SU-DHL-6 (cell line): ENCODE results near the gene RBFA.
"Not testable (repeated sequence)": the region's sequence is repeated elsewhere in the genome, so short reads cannot be mapped to it uniquely, and the experiment has no call there.

Source experiments
- H2AFZ ChIP-seq: fragments of 200-600 bp; sonication (generic); 2 replicates; pipeline ENCODE4 v1.6.1; 2014; ENCODE audit warnings: low read depth, mild to moderate bottlenecking, moderate library complexity, mixed read lengths, antibody characterized with exemption, low read length; ENCODE audit not compliant: severe bottlenecking
- H3F3A ChIP-seq: fragments of 200-600 bp; shearing (Covaris generic); 2 replicates; pipeline ENCODE4 v1.6.0; 2016; ENCODE audit warnings: antibody characterized with exemption, mild to moderate bottlenecking; ENCODE audit not compliant: insufficient read depth
- H3K27ac ChIP-seq: fragments of 200-600 bp; sonication (generic); 2 replicates; pipeline ENCODE4 v1.5.1; 2016; ENCODE audit warnings: low read depth, mild to moderate bottlenecking, low read length, moderate library complexity, mixed read lengths
- H3K27me3 ChIP-seq: fragments of 200-600 bp; sonication (generic), shearing (Covaris generic); 2 replicates; pipeline ENCODE4 v1.6.0; 2014; ENCODE audit warnings: mild to moderate bottlenecking, low read length
- H3K36me3 ChIP-seq: fragments of 200-600 bp; sonication (generic); 2 replicates; pipeline ENCODE4 v1.6.1; 2014; ENCODE audit warnings: mild to moderate bottlenecking, low read length, mixed read lengths
- H3K4me2 ChIP-seq: fragments of 300-600, 200-600 bp; shearing (Covaris generic), sonication (generic); 2 replicates; pipeline ENCODE4 v1.6.0; 2014; ENCODE audit warnings: low read length, low read depth, mild to moderate bottlenecking; ENCODE audit not compliant: poor library complexity, severe bottlenecking
- H3K4me3 ChIP-seq: fragments of 200-600 bp; sonication (generic); 2 replicates; pipeline ENCODE4 v1.5.1; 2014; ENCODE audit warnings: antibody characterized with exemption, low read length, mild to moderate bottlenecking, mixed read lengths; ENCODE audit not compliant: insufficient read depth, poor library complexity, severe bottlenecking
- H3K79me2 ChIP-seq: fragments of 200-600 bp; sonication (generic); 2 replicates; pipeline ENCODE4 v1.6.1; 2014; ENCODE audit warnings: mild to moderate bottlenecking, low read length, moderate library complexity; ENCODE audit not compliant: insufficient read depth
- H3K9ac ChIP-seq: fragments of 200-600 bp; sonication (generic); 2 replicates; pipeline ENCODE4 v1.7.0; 2014; ENCODE audit warnings: mild to moderate bottlenecking, low read length
- H3K9me2 ChIP-seq: fragments of 200-600 bp; sonication (generic); replicated peaks from 2 replicates; pipeline ENCODE4 v1.6.1; 2014; ENCODE audit warnings: low read length; ENCODE audit not compliant: insufficient read depth
- H3K9me3 ChIP-seq: fragments of 200-600 bp; sonication (generic); 2 replicates; pipeline ENCODE4 v1.6.1; 2014; ENCODE audit warnings: low read length, mixed read lengths; ENCODE audit not compliant: insufficient read depth
- H4K20me1 ChIP-seq: fragments of 200-600 bp; sonication (generic); 2 replicates; pipeline ENCODE4 v1.6.1; 2014; ENCODE audit warnings: low read depth, mild to moderate bottlenecking, antibody characterized with exemption, low read length, moderate library complexity, mixed read lengths
- CTCF ChIP-seq: fragments of 200-600 bp; sonication (generic); IDR thresholded peaks from one replicate; pipeline ENCODE4 v1.5.1; 2017; ENCODE audit warnings: antibody characterized with exemption, mild to moderate bottlenecking, low read length, moderate library complexity; ENCODE audit not compliant: insufficient read depth, poor library complexity, severe bottlenecking
- EZH2phosphoT487 ChIP-seq: fragments of 200-600 bp; sonication (generic), shearing (Covaris generic); conservative IDR thresholded peaks from 2 replicates; pipeline ENCODE4 v1.6.1; 2018; ENCODE audit warnings: mild to moderate bottlenecking, antibody characterized with exemption, low read length, moderate library complexity, mixed read lengths

RBFA gene

GRCh38 chr18:80009661-80010550 lies 24.3 kb upstream of the RBFA start:
- no peaks in the 10 kb centered on the region for H4K20me1 ChIP-seq
- no peak overlapping the region for H2AFZ ChIP-seq
- H3K4me2 ChIP-seq = no peak overlapping the region
- H3K27ac ChIP-seq = no peak overlapping the region
- no peak for TF ChIP-seq EZH2phosphoT487
- no peak for TF ChIP-seq CTCF
- H3K9me3 ChIP-seq = no peaks in the 10 kb centered on the region
- no peaks in the 10 kb centered on the region for H3K79me2 ChIP-seq
- H3K4me3 ChIP-seq = no peak overlapping the region
- H3K36me3 ChIP-seq = no peaks in the 10 kb centered on the region
- H3K9me2 ChIP-seq = no peaks in the 10 kb centered on the region
- no peaks in the 10 kb centered on the region for H3F3A ChIP-seq
- H3K27me3 ChIP-seq = no peaks in the 10 kb centered on the region
- H3K9ac ChIP-seq = no peak overlapping the region

- Histone ChIP-seq H3K4me3 (no peak overlapping the region), H3K27ac (no peak overlapping the region), H3F3A (no peaks in the 10 kb centered on the region), H4K20me1 (no peaks in the 10 kb centered on the region), H3K36me3 (no peaks in the 10 kb centered on the region), H2AFZ (no peak overlapping the region), H3K27me3 (no peaks in the 10 kb centered on the region), H3K79me2 (no peaks in the 10 kb centered on the region), H3K4me2 (no peak overlapping the region), H3K9ac (no peak overlapping the region), H3K9me3 (no peaks in the 10 kb centered on the region), H3K9me2 (no peaks in the 10 kb centered on the region)
- TF ChIP-seq EZH2phosphoT487 (no peak), CTCF (no peak)
These were observed 23.7 kb upstream of the RBFA start for GRCh38 chr18:80010551-80010906.

GRCh38 chr18:80011496-80012137 lies 22.6 kb upstream of the RBFA start:
- H4K20me1 ChIP-seq, H3K9me2 ChIP-seq, H3K4me2 ChIP-seq, H3K9me3 ChIP-seq, H3K79me2 ChIP-seq, H3K9ac ChIP-seq, H3K27me3 ChIP-seq, H2AFZ ChIP-seq, H3K36me3 ChIP-seq, H3F3A ChIP-seq, H3K27ac ChIP-seq, H3K4me3 ChIP-seq: not testable (repeated sequence)

GRCh38 chr18:80012714-80013113 lies 21.5 kb upstream of the RBFA start:
- Histone ChIP-seq H2AFZ (no peak overlapping the region), H3K36me3 (no peaks in the 10 kb centered on the region), H3K27ac (no peak overlapping the region), H3F3A (no peaks in the 10 kb centered on the region), H3K9me3 (no peaks in the 10 kb centered on the region), H3K4me3 (no peak overlapping the region), H3K9me2 (no peaks in the 10 kb centered on the region), H3K4me2 (no peak overlapping the region), H4K20me1 (no peaks in the 10 kb centered on the region), H3K79me2 (no peaks in the 10 kb centered on the region), H3K27me3 (no peaks in the 10 kb centered on the region), H3K9ac (no peak overlapping the region)
- TF ChIP-seq CTCF = no peak
- TF ChIP-seq EZH2phosphoT487 = no peak
